HepG2 (cell line): ENCODE measurements around the gene SLC35B1. TPM values are rescaled to one million over a fixed set of nuclear protein-coding genes. Genes with fewer than 3 reads are reported as not detected.
A peak's percentile ranks its signal among the peaks of the same experiment; 100 is the strongest.

Experiments
- ATAC-seq: fragments of 200-7000 bp; cut with Tn5 transposase; 3 replicates; pipeline ENCODE4 v1.9.1; 2020; ENCODE audit warnings: mild to moderate bottlenecking, moderate library complexity
- BruUV-seq: library from RNA; stranded (reverse); fragments of 400-500 nt; replicated peaks from 2 replicates; lab custom pipeline; 2021; lab: Mats Ljungman, UMichigan
- CTCF ChIA-PET: fragments of 300-600 bp; formaldehyde crosslinking; extraction: SDS; loops from one replicate; lab custom pipeline; 2021; ENCODE audit warnings: low total read pairs, inconsistent platforms, low intra/inter-chr PET ratio; lab: Yijun Ruan, JAX
- POLR2A ChIA-PET: fragments of 350-600 bp; sonication (Branson Sonifier 250); formaldehyde crosslinking; loops from one replicate; lab custom pipeline; 2020; ENCODE audit warnings: antibody characterized with exemption, inconsistent platforms; lab: Yijun Ruan, JAX
- DNase-seq: peaks from one replicate; pipeline ENCODE4 v3.0.0-alpha.2; 2015; ENCODE audit warnings: low spot score
- FAIRE-seq: peaks from 3 replicates; lab custom pipeline; 2011; peaks lifted over from hg19 to GRCh38; lab: Jason Lieb, UNC
- H2AFZ ChIP-seq: one replicate; pipeline ENCODE4 v1.6.1; 2011; ENCODE audit warnings: low read length, inconsistent platforms
- H3K27ac ChIP-seq: fragments of 300-600 bp; 3 replicates; pipeline ENCODE4 v1.8.0; 2011; ENCODE audit warnings: mixed run types, mild to moderate bottlenecking, mixed read lengths, low read length, inconsistent platforms; ENCODE audit not compliant: insufficient read depth; ENCODE audit errors: extremely low read length
- H3K27me3 ChIP-seq, 2 experiments: fragments of 200-600 bp in 1 of 2; 2 replicates in 1 of 2; 3 replicates in 1 of 2; pipeline versions ENCODE4 v1.6.0 to v1.8.0; 2011; ENCODE audit warnings: low read length in 2 of 2, mild to moderate bottlenecking in 2 of 2, moderate library complexity in 2 of 2, inconsistent platforms in 1 of 2; ENCODE audit not compliant: insufficient read depth in 2 of 2, control insufficient read depth in 1 of 2
- H3K36me3 ChIP-seq, 2 experiments: fragments of 200-600 bp in 1 of 2; replicated peaks in 1 of 2; 2 replicates in 1 of 2; 3 replicates in 1 of 2; pipeline versions ENCODE4 v1.5.1 to v1.8.0; 2011; ENCODE audit warnings: low read length in 2 of 2, inconsistent platforms in 1 of 2; ENCODE audit not compliant: insufficient read depth in 2 of 2, control insufficient read depth in 1 of 2
- H3K4me1 ChIP-seq: 2 replicates; pipeline ENCODE4 v1.5.1; 2012; ENCODE audit warnings: low read length, inconsistent platforms; ENCODE audit not compliant: insufficient read depth
- H3K4me2 ChIP-seq: 2 replicates; pipeline ENCODE4 v1.6.0; 2011; ENCODE audit warnings: low read depth, low read length, inconsistent platforms
- H3K4me3 ChIP-seq, 3 experiments: fragments of 200-600 bp in 1 of 3; sonication (generic), shearing (Covaris generic) in 1 of 3; replicated peaks in 1 of 3; 2 replicates each; pipeline ENCODE4 v1.5.1; 2011 to 2016; ENCODE audit warnings: low read length in 3 of 3, inconsistent platforms in 2 of 3, low read depth in 2 of 3, mild to moderate bottlenecking in 2 of 3, control low read depth in 1 of 3, mixed read lengths in 1 of 3; ENCODE audit not compliant: insufficient read depth in 1 of 3
- H3K79me2 ChIP-seq: one replicate; pipeline ENCODE4 v1.6.1; 2011; ENCODE audit warnings: low read length, inconsistent platforms; ENCODE audit not compliant: insufficient read depth
- H3K9ac ChIP-seq: 2 replicates; pipeline ENCODE4 v1.6.0; 2011; ENCODE audit warnings: mild to moderate bottlenecking, low read depth, low read length, inconsistent platforms; ENCODE audit not compliant: insufficient read depth
- H3K9me3 ChIP-seq: 2 replicates; pipeline ENCODE4 v1.5.1; 2012; ENCODE audit warnings: mild to moderate bottlenecking, low read length
- H4K20me1 ChIP-seq: 2 replicates; pipeline ENCODE4 v1.6.0; 2011; ENCODE audit warnings: inconsistent platforms, mild to moderate bottlenecking, low read length, moderate library complexity; ENCODE audit not compliant: insufficient read depth
- BCL6 ChIP-seq: IDR thresholded peaks from 2 replicates; pipeline ENCODE4 v1.6.1; 2016; ENCODE audit warnings: missing genetic modification reagents, missing compliant biosample characterization
- BORCS8-MEF2B ChIP-seq: sonication (generic); formaldehyde crosslinking; IDR thresholded peaks from 2 replicates; pipeline ENCODE4 v1.8.0; 2022; ENCODE audit warnings: mild to moderate bottlenecking, missing genetic modification reagents
- EHMT2 ChIP-seq: fragments of 200-600 bp; sonication (generic); IDR thresholded peaks from 2 replicates; pipeline ENCODE4 v1.7.0; 2017; ENCODE audit warnings: antibody characterized with exemption, low read depth, low read length, borderline replicate concordance
- KAT2B ChIP-seq: fragments of 150-350 bp; IDR thresholded peaks from 2 replicates; pipeline ENCODE4 v1.6.1; 2014; ENCODE audit warnings: low read depth, low read length, borderline replicate concordance
- RXRB ChIP-seq: IDR thresholded peaks from 2 replicates; pipeline ENCODE4 v1.6.1; 2016; ENCODE audit warnings: borderline replicate concordance, missing genetic modification reagents, missing compliant biosample characterization
- SRSF4 ChIP-seq: fragments of 200-400 bp; formaldehyde crosslinking; IDR thresholded peaks from one replicate; pipeline ENCODE4 v1.6.1; 2018; ENCODE audit warnings: mild to moderate bottlenecking, low read depth, low read length, moderate library complexity; ENCODE audit not compliant: poor library complexity, severe bottlenecking
- TBP ChIP-seq: sonication (generic); formaldehyde crosslinking; IDR thresholded peaks from 2 replicates; pipeline ENCODE4 v1.5.0; 2020; ENCODE audit warnings: missing genetic modification reagents
- ZBTB10 ChIP-seq: sonication (generic); formaldehyde crosslinking; IDR thresholded peaks from 2 replicates; pipeline ENCODE4 v1.4.0; 2020; ENCODE audit warnings: missing genetic modification reagents, borderline replicate concordance
- ZFP36L1 ChIP-seq: sonication (generic); formaldehyde crosslinking; IDR thresholded peaks from 2 replicates; pipeline ENCODE4 v1.8.0; 2022; ENCODE audit warnings: mild to moderate bottlenecking, missing genetic modification reagents, moderate library complexity
- ZNF670 ChIP-seq: sonication (generic); formaldehyde crosslinking; IDR thresholded peaks from 2 replicates; pipeline ENCODE4 v1.8.0; 2022; ENCODE audit warnings: mild to moderate bottlenecking, missing genetic modification reagents, borderline replicate concordance
- WGBS: methylation state at CpG from one replicate; pipeline ENCODE4 v1.1.6; 2017; ENCODE audit warnings: low lambda C conversion rate; 5-methylcytosine and 5-hydroxymethylcytosine counted together
- in situ Hi-C: cut with HindIII; loops from 2 replicates; pipeline ENCODE4 v1.10.0; 2017; ENCODE audit warnings: low pct_unique_long_range_greater_than_20kb; ENCODE audit not compliant: extremely low pct_ligation_motif_present
- intact Hi-C: fragments of 100-400 bp; cut with micrococcal nuclease; formaldehyde crosslinking; loops from one replicate; pipeline ENCODE4 v1.10.0; 2022; ENCODE audit not compliant: unreplicated experiment
- polyA plus RNA-seq, 8 experiments: library from polyadenylated mRNA; depleted of rRNA in 3 of 8; stranded (reverse) in 7 of 8; unstranded in 1 of 8; fragments of >200 nt; fragmentation: Illumina TruSeq in 4 of 8; extraction: Trizol in 4 of 8; gene quantifications; 2 replicates each; pipeline versions ENCODE4 v1.2.1 to v1.2.3, GENCODE V29; 2011 to 2016; ENCODE audit warnings: low read depth in 4 of 8, missing spikeins in 1 of 8, mixed read lengths in 1 of 8; ENCODE audit not compliant: insufficient read depth in 1 of 8
- total RNA-seq, 5 experiments: library from RNA; depleted of rRNA; stranded (reverse); fragments of >200 nt; fragmentation: Illumina TruSeq; extraction: Trizol; gene quantifications; 2 replicates each; pipeline ENCODE4 v1.2.3, GENCODE V29; 2016; ENCODE audit warnings: low read depth in 1 of 5
- TF ChIP-seq, protein P1 (sequence below): sonication (generic); formaldehyde crosslinking; conservative IDR thresholded peaks from 2 replicates; pipeline ENCODE4 v1.8.0; 2022; ENCODE audit warnings: low read depth, missing genetic modification reagents
- TF ChIP-seq, protein P2 (sequence below): sonication (generic); formaldehyde crosslinking; IDR thresholded peaks from 2 replicates; pipeline ENCODE4 v1.5.0; 2020; ENCODE audit warnings: mild to moderate bottlenecking, missing genetic modification reagents, borderline replicate concordance

Gene SLC35B1
- total and polyA plus RNA-seq, 2 of the 13 experiments (the other 11 are each of a cell fraction or from before 2014, with no cell fraction given) = 99.6 to 113 TPM

DNA sequence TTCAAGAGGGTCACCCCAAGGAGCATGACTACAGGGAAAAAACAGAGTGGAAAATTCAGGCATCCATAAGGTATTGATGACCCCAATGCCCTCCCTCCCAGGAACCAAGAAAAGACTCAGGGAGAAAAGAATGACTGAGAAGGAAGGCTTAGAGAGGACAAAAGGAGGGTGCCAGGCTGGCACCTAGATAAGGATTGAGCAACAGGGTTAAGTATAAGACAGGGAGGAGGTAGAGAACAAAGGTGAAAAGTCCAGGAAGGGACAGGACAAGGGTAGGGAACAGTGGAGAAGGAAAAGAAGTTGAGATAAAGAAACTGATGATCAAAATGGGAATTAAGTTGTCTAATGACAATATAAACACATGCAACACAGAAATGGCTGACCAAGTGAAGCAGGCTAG lies 2.5 kb downstream of the SLC35B1 start (continued):
- no peak for TF ChIP-seq RXRB
- TF ChIP-seq KAT2B = no peak
- no peak for TF ChIP-seq BORCS8-MEF2B
- TF ChIP-seq, protein P1, sequence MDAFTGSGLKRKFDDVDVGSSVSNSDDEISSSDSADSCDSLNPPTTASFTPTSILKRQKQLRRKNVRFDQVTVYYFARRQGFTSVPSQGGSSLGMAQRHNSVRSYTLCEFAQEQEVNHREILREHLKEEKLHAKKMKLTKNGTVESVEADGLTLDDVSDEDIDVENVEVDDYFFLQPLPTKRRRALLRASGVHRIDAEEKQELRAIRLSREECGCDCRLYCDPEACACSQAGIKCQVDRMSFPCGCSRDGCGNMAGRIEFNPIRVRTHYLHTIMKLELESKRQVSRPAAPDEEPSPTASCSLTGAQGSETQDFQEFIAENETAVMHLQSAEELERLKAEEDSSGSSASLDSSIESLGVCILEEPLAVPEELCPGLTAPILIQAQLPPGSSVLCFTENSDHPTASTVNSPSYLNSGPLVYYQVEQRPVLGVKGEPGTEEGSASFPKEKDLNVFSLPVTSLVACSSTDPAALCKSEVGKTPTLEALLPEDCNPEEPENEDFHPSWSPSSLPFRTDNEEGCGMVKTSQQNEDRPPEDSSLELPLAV = no peak
- TF ChIP-seq ZFP36L1 = no peak
- no peak for TF ChIP-seq ZBTB10 (CRISPR knock-in tag)
- no peak for TF ChIP-seq ZNF670 (CRISPR knock-in tag)

DNA sequence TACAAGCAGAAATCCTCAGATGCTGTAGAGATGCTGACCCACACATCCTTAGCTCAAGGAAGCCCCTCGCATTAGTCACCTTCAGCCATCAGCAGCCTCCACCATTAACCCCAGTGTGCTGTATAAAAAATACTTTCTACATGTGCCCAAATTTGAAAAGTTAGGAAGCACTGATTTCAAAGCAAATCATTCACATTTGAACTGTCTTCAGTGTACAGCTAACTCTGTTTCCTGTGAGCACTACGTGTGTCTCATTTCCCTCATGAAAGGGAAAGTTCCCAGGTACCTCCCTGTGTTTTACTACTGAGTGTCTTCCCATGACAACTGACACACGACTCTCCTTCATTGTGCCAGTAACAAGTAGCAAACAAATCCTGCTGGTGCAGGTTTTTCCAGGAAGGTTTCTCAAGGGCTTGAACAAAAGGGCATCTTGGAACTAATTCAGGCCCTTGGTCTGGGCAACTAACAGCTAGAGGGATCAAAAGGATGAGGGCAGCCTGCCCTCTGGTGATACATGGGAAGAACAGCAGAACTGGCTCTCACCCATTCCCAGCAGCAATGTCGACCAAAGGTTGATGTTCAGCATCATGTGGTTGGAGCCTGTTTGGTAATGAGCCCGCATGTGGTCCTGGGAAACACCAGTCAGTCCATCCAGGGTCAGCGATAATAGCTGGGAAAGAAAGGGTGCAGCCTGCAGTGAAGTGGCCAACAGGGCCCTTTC lies 4.0 kb downstream of the SLC35B1 start:
- FAIRE-seq = peak; percentile 99
- 52% methylated on average over 6 of the region's 6 CpGs for WGBS
- TF ChIP-seq TBP (CRISPR knock-in tag) (no peak), SRSF4 (no peak), BCL6 (CRISPR knock-in tag) (no peak), EHMT2 (no peak)
- TF ChIP-seq, protein P2, sequence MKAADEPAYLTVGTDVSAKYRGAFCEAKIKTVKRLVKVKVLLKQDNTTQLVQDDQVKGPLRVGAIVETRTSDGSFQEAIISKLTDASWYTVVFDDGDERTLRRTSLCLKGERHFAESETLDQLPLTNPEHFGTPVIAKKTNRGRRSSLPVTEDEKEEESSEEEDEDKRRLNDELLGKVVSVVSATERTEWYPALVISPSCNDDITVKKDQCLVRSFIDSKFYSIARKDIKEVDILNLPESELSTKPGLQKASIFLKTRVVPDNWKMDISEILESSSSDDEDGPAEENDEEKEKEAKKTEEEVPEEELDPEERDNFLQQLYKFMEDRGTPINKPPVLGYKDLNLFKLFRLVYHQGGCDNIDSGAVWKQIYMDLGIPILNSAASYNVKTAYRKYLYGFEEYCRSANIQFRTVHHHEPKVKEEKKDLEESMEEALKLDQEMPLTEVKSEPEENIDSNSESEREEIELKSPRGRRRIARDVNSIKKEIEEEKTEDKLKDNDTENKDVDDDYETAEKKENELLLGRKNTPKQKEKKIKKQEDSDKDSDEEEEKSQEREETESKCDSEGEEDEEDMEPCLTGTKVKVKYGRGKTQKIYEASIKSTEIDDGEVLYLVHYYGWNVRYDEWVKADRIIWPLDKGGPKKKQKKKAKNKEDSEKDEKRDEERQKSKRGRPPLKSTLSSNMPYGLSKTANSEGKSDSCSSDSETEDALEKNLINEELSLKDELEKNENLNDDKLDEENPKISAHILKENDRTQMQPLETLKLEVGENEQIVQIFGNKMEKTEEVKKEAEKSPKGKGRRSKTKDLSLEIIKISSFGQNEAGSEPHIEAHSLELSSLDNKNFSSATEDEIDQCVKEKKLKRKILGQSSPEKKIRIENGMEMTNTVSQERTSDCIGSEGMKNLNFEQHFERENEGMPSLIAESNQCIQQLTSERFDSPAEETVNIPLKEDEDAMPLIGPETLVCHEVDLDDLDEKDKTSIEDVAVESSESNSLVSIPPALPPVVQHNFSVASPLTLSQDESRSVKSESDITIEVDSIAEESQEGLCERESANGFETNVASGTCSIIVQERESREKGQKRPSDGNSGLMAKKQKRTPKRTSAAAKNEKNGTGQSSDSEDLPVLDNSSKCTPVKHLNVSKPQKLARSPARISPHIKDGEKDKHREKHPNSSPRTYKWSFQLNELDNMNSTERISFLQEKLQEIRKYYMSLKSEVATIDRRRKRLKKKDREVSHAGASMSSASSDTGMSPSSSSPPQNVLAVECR = peak; percentile 53; the same call in 1 of the 2 replicates

More for the DNA sequence above, 4.0 kb downstream of the SLC35B1 start:
- ChIA-PET CTCF (interaction anchor here (1.8 to 4.5 kb wide), 2 partner anchors 8 to 136 kb away, joined by 7 to 70 read pairs; no protein-coding TSS in a partner anchor), POLR2A (interaction anchor here (1.0 to 1.6 kb wide), 5 partner anchors 16 to 129 kb away, joined by 3 to 10 read pairs (median 3); partner anchors contain the start of genes FAM117A, KAT7 and NXPH3)
- in situ Hi-C loops (loop anchor here (5.0 to 10.0 kb wide), 2 partner anchors 136 to 269 kb away; no protein-coding TSS in a partner anchor), intact Hi-C loops (loop anchor here (1.0 kb wide), 2 partner anchors 76 to 135 kb away; no protein-coding TSS in a partner anchor)
- peak; percentile 76 for ATAC-seq
- Histone ChIP-seq H4K20me1 (0 out of 2 replicates have a peak, but pooled peaks cover 3% of the 10 kb centered on the region), H3K27me3 (no peaks in the 10 kb centered on the region; a peak in 1 of 5 replicates), H3K36me3 (peaks cover 31 to 46% of the 10 kb centered on the region in 2 experiments), H3K4me2 (no peak overlapping the region), H3K9me3 (no peaks in the 10 kb centered on the region), H3K79me2 (peaks cover 21% of the 10 kb centered on the region), H3K4me1 (peaks cover 50% of the 10 kb centered on the region), H3K9ac (no peak overlapping the region), H3K4me3 (no peak overlapping the region), H2AFZ (no peak overlapping the region), H3K27ac (peak overlapping the region; percentile 53)
- BruUV-seq = no TSS peak
- DNase-seq = peak; percentile 90
